ENCODE data around the gene PCCA.
"Not testable (repeated sequence)": the region's sequence is repeated elsewhere in the genome, so short reads cannot be mapped to it uniquely, and the experiment has no call there.

PCCA gene

GRCh38 chr13:100197591-100198365 lies 108.9 kb downstream of the PCCA start:
- no peak for DNase-seq

DNA sequence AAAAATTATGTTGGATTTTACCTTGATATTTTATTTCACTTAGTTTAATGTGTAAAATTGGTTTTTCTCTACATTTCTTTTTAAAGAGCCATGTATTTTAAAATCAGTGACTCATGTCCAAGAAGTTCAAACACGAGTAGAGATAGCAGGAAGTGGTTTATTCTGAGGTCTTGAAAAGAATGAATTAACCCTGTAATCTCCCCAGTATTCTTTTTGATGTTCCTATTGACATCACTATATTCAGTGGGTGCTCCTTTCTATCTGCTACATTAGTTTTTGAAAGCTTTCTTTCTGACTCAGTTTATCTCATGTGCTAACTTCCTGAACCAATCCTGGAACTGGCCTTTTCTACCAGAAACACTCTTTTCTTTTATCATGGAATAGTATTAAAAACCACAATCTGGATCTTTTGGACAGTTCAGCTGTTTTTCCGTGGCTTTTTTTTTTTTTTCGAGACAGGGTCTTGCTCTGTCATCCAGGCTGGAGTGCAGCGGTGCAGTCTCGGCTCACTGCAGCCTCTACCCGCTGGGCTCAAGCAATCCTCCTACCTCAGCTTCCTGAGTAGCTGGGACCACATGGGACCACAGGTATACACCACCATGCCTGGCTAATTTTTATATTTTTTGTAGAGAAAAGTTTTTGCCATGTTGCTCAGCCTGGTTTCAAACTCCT lies 114.9 kb downstream of the PCCA start:
- no peak for DNase-seq

DNA sequence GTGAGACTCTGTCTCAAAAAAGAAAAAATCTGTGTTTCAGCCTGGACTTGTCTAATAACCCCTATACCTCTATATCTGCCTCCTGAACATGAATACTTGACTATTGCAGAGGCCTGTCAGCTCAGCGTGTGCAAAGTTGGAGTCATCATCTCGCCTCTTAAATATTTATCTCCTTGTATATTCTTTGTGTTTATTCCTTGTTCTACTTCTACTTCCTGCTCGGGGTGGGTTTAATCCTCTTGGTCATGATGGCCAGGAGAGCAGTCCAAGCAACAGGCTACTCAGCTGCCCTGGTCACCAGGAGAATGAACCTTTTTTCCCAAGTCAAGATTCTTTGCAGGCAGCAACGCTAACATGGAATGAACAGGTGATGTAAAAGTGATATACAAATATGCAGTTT lies 119.1 kb downstream of the PCCA start:
- DNase-seq, result no peak

- no peak for DNase-seq
Observed at GRCh38 chr13:100208626-100209025, 119.7 kb downstream of the PCCA start.

- DNase-seq, result peak; percentile 11
Observed at GRCh38 chr13:100209857-100210825, 121.2 kb downstream of the PCCA start.

GRCh38 chr13:100211016-100211710 lies 122.3 kb downstream of the PCCA start:
- peak; percentile 14 for DNase-seq

GRCh38 chr13:100212904-100213553 lies 124.1 kb downstream of the PCCA start:
- no peak for DNase-seq

DNA sequence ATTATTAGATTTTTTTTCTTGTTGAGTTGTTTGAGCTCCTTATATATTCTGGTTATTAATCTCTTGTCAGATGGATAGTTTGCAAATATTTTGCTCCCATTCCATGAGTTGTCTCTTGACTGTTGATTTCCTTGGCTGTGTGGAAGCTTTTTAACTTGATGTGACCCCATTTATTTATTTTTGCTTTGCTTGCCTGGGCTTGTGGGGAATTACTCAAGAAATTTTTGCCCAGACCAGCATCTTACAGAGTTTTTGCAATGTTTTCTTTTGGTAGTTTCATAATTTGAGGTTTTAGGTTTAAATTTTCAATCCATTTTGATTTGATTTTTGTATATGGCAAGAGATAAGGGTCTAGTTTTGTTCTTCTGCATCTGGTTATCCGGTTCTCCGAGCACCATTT lies 124.7 kb downstream of the PCCA start:
- no peak for DNase-seq

GRCh38 chr13:100214886-100215285 lies 126.0 kb downstream of the PCCA start:
- DNase-seq, result no peak

GRCh38 chr13:100221166-100221565 lies 132.3 kb downstream of the PCCA start:
- no peak for DNase-seq

- not testable (repeated sequence) for DNase-seq
Observed at GRCh38 chr13:100223966-100224530, 135.2 kb downstream of the PCCA start.

DNA sequence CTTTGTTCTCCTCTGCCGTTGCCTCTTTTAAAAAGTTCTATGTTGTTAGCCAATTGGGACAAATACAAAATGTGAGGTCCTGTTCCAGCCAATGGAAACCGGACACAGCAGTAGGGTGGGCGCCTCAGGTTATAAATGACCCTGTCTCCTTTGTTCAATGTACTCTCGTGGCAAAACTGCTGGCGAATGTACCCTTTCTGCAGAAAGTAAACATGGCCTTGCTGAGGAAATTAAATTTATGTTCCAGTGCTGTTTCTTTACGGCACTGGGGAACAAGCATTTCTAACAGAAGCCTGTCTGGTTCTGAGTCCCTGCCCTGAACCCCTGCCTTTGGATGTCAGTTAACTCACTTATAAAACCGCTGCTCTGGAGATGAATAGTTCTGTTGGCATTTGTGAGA lies 140.7 kb downstream of the PCCA start:
- no peak for DNase-seq

DNA sequence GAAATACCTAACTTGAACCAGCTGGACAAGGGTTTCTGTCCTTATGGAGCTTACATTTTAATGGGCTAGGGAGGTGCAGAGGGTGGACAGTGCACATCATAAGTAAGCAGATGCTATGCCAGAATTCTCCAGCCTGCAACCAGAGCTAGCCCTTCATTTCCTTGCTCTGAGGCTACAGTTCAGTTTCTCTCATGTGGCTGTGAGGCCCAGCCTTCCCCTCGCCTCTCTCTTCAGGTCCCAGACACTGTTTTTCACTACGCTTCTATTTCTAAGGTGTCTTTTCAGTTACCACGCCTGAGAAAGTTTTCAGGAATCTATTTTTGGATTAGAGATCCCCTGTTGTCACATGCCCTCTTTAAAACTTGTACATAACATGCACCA lies 141.9 kb downstream of the PCCA start:
- DNase-seq, result no peak

DNA sequence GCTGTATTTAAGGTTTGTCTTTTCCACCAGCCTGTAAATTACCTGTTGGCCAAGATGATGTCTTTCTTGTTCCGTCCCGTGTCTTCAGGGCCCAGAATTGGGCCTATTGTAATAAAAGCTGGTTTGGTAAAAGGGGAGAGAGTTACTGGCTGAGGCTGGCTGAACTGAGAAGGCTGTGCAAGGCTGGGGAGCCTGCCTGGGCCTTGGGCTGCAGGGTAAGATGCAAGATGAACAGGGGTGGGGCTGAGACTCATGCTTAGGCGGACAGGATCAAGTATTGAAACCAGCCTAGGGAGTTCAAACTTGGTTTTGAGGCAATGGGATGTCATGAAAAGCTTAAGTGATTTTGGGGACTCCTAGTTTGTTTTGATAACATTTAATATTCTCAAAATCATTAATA lies 142.3 kb downstream of the PCCA start:
- DNase-seq, result no peak

- no peak for DNase-seq
Observed at GRCh38 chr13:100234006-100234405, 145.1 kb downstream of the PCCA start.

GRCh38 chr13:100234524-100235136 lies 145.7 kb downstream of the PCCA start:
- no peak for DNase-seq

DNA sequence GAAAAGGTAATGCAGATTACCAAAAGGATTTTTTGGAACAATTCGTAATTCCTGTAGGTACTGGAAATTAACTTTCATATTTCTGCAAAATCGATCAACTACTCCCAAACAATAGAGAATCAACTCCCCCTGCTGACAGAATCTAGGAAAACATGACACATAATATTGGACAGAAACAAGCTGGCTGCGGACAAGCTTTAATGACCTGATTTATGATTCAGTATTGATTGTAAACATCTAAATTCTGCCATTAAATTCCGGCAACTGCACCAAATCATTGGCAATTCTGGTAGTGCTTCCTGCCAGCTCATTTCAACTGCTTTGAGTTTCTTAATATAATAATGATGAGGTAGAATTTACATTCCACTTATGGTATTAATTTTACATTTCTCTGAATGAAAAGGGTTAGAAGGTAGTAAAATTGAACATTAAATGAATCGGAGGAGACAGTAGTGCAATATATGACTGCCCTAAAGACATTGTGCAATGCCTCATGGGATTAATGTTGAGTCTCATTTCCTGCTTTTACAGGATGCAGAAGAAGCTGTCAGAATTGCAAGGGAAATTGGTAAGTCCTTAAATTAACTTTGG lies 146.5 kb downstream of the PCCA start:
- DNase-seq, result peak; percentile 73

DNA sequence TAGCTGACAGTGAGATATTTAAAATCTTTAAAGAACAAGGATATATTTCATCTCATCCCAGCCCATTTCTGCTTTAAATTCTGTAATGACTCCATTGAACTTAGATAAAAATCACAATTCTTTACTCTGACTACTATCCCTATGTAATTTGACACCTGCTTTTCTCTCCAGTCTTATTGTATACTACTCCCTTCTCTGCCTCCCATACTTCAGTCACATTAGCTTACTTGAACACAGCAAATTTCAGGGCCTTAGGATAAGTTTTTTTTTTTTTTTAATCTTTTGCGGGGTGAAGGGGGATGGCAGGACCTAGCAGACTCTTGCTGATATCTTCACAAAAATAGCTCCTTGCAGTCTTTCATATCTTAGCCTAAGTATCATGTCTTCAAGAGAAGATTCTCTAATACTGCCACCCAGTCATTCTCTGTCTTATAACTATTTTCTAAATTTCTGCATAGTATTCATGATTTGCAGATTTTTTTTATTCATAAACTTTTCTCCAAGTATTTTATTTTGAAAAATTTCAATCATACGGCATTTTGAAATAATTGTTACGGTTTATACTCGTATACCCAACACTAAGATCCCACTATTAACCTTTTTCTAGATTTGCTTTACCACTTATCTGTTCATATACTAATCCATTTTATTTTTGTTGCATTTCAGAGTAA lies 151.4 kb downstream of the PCCA start:
- DNase-seq, result no peak

DNA sequence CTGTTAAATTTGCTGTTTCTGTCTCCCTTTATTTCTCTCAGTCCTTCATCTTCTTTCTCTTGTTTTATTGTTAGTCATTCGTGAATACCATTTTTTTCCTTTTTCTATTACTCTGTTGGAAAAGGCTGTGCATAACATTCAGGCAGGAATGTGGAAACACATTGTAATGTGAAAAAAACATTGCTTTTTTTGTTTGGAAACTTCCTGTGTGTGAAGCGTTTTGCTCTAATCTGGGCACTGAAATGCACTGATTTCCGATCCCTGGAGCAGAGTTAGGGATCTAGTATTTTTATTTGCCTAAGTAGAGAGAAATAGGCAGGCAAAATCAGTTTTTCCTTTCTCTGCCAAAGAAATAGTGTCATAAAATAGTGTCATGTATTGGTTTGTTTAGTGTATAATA lies 155.5 kb downstream of the PCCA start:
- no peak for DNase-seq

GRCh38 chr13:100245104-100245503 lies 156.2 kb downstream of the PCCA start:
- DNase-seq, result no peak

All from OCI-M1 (cell line).